Transverse colon (tissue), 4 donors: Measurements from ENCODE around the gene ADAMTS14. TPM values are rescaled to one million over a fixed set of nuclear protein-coding genes. Genes with fewer than 3 reads are reported as not detected.

ENCODE experiments used
- DNase-seq: peaks from one replicate; pipeline ENCODE4 v3.0.0-alpha.2; 2019
- H3K27ac ChIP-seq, 4 donors: fragments of 200-600 bp; sonication (generic); 2 replicates each; pipeline ENCODE4 v1.5.1; 2016 to 2018; ENCODE audit warnings: inconsistent platforms in 4 of 4
- H3K27me3 ChIP-seq: fragments of 200-600 bp; sonication (generic); 2 replicates; pipeline ENCODE4 v1.5.1; 2017; ENCODE audit warnings: inconsistent platforms
- H3K36me3 ChIP-seq, 4 donors: fragments of 200-600 bp; sonication (generic); 2 replicates each; pipeline ENCODE4 v1.5.1; 2017 to 2019; ENCODE audit warnings: inconsistent platforms in 4 of 4
- H3K4me1 ChIP-seq, 4 donors: fragments of 200-600 bp; sonication (generic); 2 replicates each; pipeline ENCODE4 v1.5.1; 2017 to 2020; ENCODE audit warnings: inconsistent platforms in 4 of 4
- H3K4me3 ChIP-seq, 4 donors: fragments of 200-600 bp; sonication (generic); 1 replicate in 1 of 4; 2 replicates in 3 of 4; pipeline versions ENCODE4 v1.5.1 to v1.6.1; 2017 to 2019; ENCODE audit warnings: inconsistent platforms in 4 of 4
- H3K9me3 ChIP-seq, 2 donors: fragments of 200-600 bp; sonication (generic); 2 replicates each; pipeline ENCODE4 v1.5.1; 2017 to 2019; ENCODE audit warnings: inconsistent platforms in 2 of 2
- EP300 ChIP-seq: sonication (generic); formaldehyde crosslinking; IDR thresholded peaks from one replicate; pipeline ENCODE4 v1.6.1; 2017; ENCODE audit warnings: antibody characterized with exemption, low read depth
- POLR2A ChIP-seq: fragments of 450-650 bp; IDR thresholded peaks from one replicate; pipeline ENCODE4 v1.6.1; 2016; ENCODE audit warnings: antibody characterized with exemption, mild to moderate bottlenecking, moderate library complexity
- POLR2AphosphoS5 ChIP-seq, 3 donors: sonication (generic); formaldehyde crosslinking; IDR thresholded peaks; one replicate each; pipeline ENCODE4 v1.6.1; 2016; ENCODE audit warnings: antibody characterized with exemption in 3 of 3
- WGBS, 2 donors: methylation state at CpG; one replicate each; pipeline ENCODE4 v1.1.5; 2018; ENCODE audit warnings: low coverage in 1 of 2; 5-methylcytosine and 5-hydroxymethylcytosine counted together
- in situ Hi-C, 4 donors: fragments of 200-750 bp; cut with MboI; loops; one replicate each; pipeline versions ENCODE4 v1.15.0 to v1.15.1; 2017; ENCODE audit warnings: low sequenced_read_pairs in 3 of 4, low pct_ligation_motif_present in 1 of 4, low pct_unique_long_range_greater_than_20kb in 1 of 4
- intact Hi-C: fragments of 100-400 bp; cut with DNase I; formaldehyde crosslinking; loops from one replicate; pipeline ENCODE4 v1.15.1; 2023; ENCODE audit warnings: low total_unique reads
- total RNA-seq, 4 donors: library from RNA; depleted of rRNA; stranded (reverse); fragments of >200 nt; gene quantifications; one replicate each; pipeline ENCODE4 v1.1.0, GENCODE V29; 2016
- TF ChIP-seq, protein P1 (sequence below), 5 experiments: fragments of 200-600 bp in 3 of 5; fragments of 450-650 bp in 2 of 5; sonication (generic) in 3 of 5; IDR thresholded peaks; 1 replicate in 2 of 5; 2 replicates in 3 of 5; pipeline ENCODE4 v1.5.1; 2016 to 2017; ENCODE audit warnings: antibody characterized with exemption in 5 of 5, inconsistent platforms in 3 of 5, mild to moderate bottlenecking in 2 of 5, moderate library complexity in 1 of 5

ADAMTS14 gene
- total RNA-seq, 4 donors from 2014 or later: 0.95 to 3.8 (median 1.4) TPM

DNA sequence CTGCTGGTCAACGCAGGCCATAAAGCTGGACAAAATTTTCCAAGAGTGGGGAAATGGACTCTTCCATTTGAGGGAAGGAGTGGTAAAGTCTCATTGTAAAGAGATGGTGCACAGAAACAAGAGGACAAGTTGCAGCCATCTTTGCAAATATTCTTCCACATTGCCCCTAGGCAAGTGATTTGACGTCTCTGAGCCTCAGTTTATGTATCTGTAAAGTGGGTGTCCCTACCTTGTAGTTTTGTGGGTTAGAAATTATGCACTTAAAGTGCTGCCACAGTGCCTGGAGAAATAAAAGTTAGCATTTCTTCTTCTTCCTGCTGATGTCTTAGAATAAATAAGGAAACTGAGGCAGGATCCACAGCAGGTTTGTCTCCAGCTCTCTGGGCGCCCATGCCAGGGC, 12.1 kb downstream of the ADAMTS14 start:
- in situ Hi-C loops (no loop called here), intact Hi-C loops (no loop called here)
- Histone ChIP-seq H3K9me3 (no peaks in the 10 kb centered on the region), H3K36me3 (no peaks in the 10 kb centered on the region), H3K4me1 (no peaks in the 10 kb centered on the region), H3K27me3 (no peaks in the 10 kb centered on the region), H3K4me3 (no peak overlapping the region), H3K27ac (no peak overlapping the region)
- DNase-seq: no peak
- TF ChIP-seq POLR2A (no peak), POLR2AphosphoS5 (IDR thresholded peaks at IDR 0.05) (no peak), EP300 (no peak)
- TF ChIP-seq, protein P1, sequence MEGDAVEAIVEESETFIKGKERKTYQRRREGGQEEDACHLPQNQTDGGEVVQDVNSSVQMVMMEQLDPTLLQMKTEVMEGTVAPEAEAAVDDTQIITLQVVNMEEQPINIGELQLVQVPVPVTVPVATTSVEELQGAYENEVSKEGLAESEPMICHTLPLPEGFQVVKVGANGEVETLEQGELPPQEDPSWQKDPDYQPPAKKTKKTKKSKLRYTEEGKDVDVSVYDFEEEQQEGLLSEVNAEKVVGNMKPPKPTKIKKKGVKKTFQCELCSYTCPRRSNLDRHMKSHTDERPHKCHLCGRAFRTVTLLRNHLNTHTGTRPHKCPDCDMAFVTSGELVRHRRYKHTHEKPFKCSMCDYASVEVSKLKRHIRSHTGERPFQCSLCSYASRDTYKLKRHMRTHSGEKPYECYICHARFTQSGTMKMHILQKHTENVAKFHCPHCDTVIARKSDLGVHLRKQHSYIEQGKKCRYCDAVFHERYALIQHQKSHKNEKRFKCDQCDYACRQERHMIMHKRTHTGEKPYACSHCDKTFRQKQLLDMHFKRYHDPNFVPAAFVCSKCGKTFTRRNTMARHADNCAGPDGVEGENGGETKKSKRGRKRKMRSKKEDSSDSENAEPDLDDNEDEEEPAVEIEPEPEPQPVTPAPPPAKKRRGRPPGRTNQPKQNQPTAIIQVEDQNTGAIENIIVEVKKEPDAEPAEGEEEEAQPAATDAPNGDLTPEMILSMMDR (IDR thresholded peaks at IDR 0.05): no peak
- WGBS, 2 donors: 98 to 100% methylated on average over 1 to 3 of the region's 3 CpGs

DNA sequence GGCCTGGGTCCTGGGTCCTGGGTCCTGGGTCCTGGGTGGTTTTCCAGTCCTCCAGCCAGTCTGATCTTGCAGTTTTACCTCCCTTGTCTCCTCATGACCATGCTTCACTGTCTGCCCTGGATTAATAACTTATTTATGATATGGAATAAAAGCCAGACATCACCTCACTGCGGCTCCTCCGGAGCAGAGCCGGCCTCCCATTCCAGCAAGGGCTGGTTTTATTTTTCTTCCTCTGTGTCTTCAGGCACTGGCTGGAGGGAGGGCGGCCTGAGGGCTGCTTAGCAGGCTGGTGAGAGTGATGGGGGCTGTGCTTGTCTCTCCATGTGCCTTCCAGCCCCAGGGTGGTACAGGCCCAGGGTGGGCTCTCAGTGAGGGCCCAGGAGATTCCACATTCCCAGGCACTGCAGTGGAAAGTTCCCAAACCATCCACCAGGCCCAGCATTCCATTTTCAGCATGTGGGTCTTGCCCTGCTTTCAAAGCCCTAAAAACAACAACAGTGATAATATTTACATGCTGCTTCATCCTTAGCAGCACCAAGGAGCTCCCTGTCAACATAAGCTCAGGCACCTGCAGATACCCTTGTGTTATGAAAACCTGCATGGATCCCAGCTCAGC, 12.6 kb downstream of the ADAMTS14 start:
- H3K27ac ChIP-seq: peak overlapping the region in 2 of 4 donors; percentile 12 to 32
- no peak for DNase-seq
- 84% methylated on average over 4 of the region's 4 CpGs; no CpG with 5 or more reads in 1 of the 2 donors for WGBS, 2 donors
- intact Hi-C loops (no loop called here), in situ Hi-C loops (no loop called here)
- no peak overlapping the region for H3K4me3 ChIP-seq
- TF ChIP-seq POLR2A (no peak), EP300 (no peak), POLR2AphosphoS5 (IDR thresholded peaks at IDR 0.05) (no peak)
- TF ChIP-seq, protein P1 (IDR thresholded peaks at IDR 0.05): no peak
- no peaks in the 10 kb centered on the region for H3K36me3 ChIP-seq
- H3K4me1 ChIP-seq: no peaks in the 10 kb centered on the region
- no peaks in the 10 kb centered on the region for H3K27me3 ChIP-seq
- H3K9me3 ChIP-seq: no peaks in the 10 kb centered on the region

DNA sequence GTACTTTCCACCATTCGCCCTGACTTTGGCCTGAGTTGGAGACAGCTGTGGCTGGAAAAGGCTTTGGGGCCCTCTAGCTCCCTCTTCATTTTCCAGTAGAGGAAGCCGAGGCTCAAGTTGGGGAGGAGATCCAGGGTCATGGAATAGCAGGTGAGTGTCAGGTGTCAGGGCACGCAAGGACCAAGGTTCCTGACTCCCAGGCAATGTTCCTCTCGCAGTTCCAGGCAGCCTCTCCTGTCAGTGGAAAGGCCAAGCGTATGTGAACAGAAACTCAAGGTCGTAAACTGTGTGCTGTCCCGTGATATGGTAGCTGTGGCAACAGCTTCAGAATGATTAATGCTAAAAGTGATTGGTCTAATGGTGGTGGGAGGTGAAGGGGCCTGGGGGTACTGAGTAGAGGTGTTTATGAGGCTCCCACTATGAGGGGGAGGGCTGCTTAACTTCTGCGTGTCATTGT, 13.2 kb downstream of the ADAMTS14 start:
- DNase-seq: no peak
- Histone ChIP-seq H3K27me3 (no peaks in the 10 kb centered on the region), H3K4me3 (no peak overlapping the region), H3K9me3 (no peaks in the 10 kb centered on the region), H3K36me3 (no peaks in the 10 kb centered on the region), H3K27ac (peak overlapping the region in 3 of 4 donors; percentile 12 to 32 (median 13)), H3K4me1 (no peaks in the 10 kb centered on the region)
- no peak for TF ChIP-seq EP300
- intact Hi-C loops (no loop called here), in situ Hi-C loops (no loop called here)
- 89 to 94% methylated on average over 3 to 8 of the region's 8 CpGs for WGBS, 2 donors

DNA sequence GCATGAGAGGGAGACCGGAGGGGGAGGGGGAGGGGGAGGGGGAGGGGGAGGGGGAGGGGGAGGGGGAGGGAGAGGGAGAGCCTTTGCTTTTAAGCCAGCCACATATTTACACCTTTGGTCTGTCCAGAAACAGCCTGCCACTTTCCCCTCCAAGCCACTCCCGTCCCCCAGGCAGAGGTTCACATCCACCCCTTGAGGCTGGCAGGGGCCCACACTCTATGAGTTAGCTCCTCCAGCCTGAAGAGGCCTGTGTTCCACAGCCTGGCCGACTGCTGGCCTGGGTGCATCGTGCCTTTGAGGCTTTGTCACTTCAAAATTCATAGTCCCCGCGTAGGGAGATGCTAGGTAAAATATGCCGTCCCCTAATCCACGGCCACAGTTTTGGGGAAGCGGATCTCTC, 16.5 kb downstream of the ADAMTS14 start:
- 91% methylated on average over 8 of the region's 9 CpGs; no CpG with 5 or more reads in 1 of the 2 donors for WGBS, 2 donors

More for the DNA sequence above, 16.5 kb downstream of the ADAMTS14 start:
- in situ Hi-C loops (no loop called here), intact Hi-C loops (no loop called here)
- no peak for TF ChIP-seq EP300
- no peak for TF ChIP-seq POLR2AphosphoS5 (IDR thresholded peaks at IDR 0.05)
- TF ChIP-seq POLR2A: no peak
- TF ChIP-seq, protein P1 (IDR thresholded peaks at IDR 0.05): no peak
- H3K27me3 ChIP-seq: no peaks in the 10 kb centered on the region
- peaks cover 0 to 3% (median under 1%) of the 10 kb centered on the region in 4 donors for H3K4me1 ChIP-seq
- no peak for DNase-seq
- no peak overlapping the region for H3K4me3 ChIP-seq
- H3K36me3 ChIP-seq: no peaks in the 10 kb centered on the region
- no peak overlapping the region for H3K27ac ChIP-seq
- no peaks in the 10 kb centered on the region for H3K9me3 ChIP-seq
